Fibroblast of peridontal ligament (primary cell): Measurements from ENCODE around the gene CMIP.
A peak's percentile ranks its signal among the peaks of the same experiment; 100 is the strongest.

Source experiments
- DNase-seq: peaks from one replicate; pipeline ENCODE4 v3.0.0-alpha.2; 2010; ENCODE audit errors: extremely low read depth

The CMIP gene

GRCh38 chr16:81637336-81638235 lies 193.0 kb downstream of the CMIP start:
- no peak for DNase-seq

GRCh38 chr16:81638286-81638945 lies 193.8 kb downstream of the CMIP start:
- no peak for DNase-seq

- DNase-seq, result no peak
These were observed 194.7 kb downstream of the CMIP start for GRCh38 chr16:81639348-81639747.

- DNase-seq, result no peak
These were observed 195.5 kb downstream of the CMIP start for GRCh38 chr16:81639931-81640680.

- no peak for DNase-seq
These were observed 196.1 kb downstream of the CMIP start for GRCh38 chr16:81640681-81641070.

- no peak for DNase-seq
These were observed 196.9 kb downstream of the CMIP start for GRCh38 chr16:81641395-81642106.

GRCh38 chr16:81642107-81642436 lies 197.5 kb downstream of the CMIP start:
- no peak for DNase-seq

- no peak for DNase-seq
These were observed 198.3 kb downstream of the CMIP start for GRCh38 chr16:81642943-81643342.

- peak; percentile 31 for DNase-seq
These were observed 200.7 kb downstream of the CMIP start for GRCh38 chr16:81645266-81645694.

GRCh38 chr16:81645925-81646324 lies 201.3 kb downstream of the CMIP start:
- no peak for DNase-seq

- DNase-seq, result peak; percentile 96
These were observed 202.0 kb downstream of the CMIP start for GRCh38 chr16:81646561-81646960.

- no peak for DNase-seq
These were observed 202.9 kb downstream of the CMIP start for GRCh38 chr16:81647527-81647926.

GRCh38 chr16:81649561-81650184 lies 205.1 kb downstream of the CMIP start:
- peak; percentile 88 for DNase-seq

- no peak for DNase-seq
These were observed 205.7 kb downstream of the CMIP start for GRCh38 chr16:81650281-81650680.

- no peak for DNase-seq
These were observed 206.5 kb downstream of the CMIP start for GRCh38 chr16:81650982-81651562.

- no peak for DNase-seq
These were observed 207.4 kb downstream of the CMIP start for GRCh38 chr16:81651758-81652718.

- DNase-seq, result no peak
These were observed 208.3 kb downstream of the CMIP start for GRCh38 chr16:81652798-81653505.

GRCh38 chr16:81654346-81654745 lies 209.7 kb downstream of the CMIP start:
- DNase-seq, result no peak

GRCh38 chr16:81655469-81656162 lies 211.0 kb downstream of the CMIP start:
- DNase-seq, result no peak
